Fibroblast of skin of right biceps (primary cell): ENCODE data around the gene B2M.
"Not testable (repeated sequence)": the region's sequence is repeated elsewhere in the genome, so short reads cannot be mapped to it uniquely, and the experiment has no call there.

Experiments
- DNase-seq: peaks from one replicate; pipeline ENCODE4 v3.0.0-alpha.2; 2013

B2M gene

GRCh38 chr15:44726568-44727484 lies 15.5 kb downstream of the B2M start:
- DNase-seq, result peak; percentile 94

GRCh38 chr15:44727485-44728231 lies 16.3 kb downstream of the B2M start:
- DNase-seq, result no peak

GRCh38 chr15:44728232-44728575 lies 16.9 kb downstream of the B2M start:
- DNase-seq, result not testable (repeated sequence)

GRCh38 chr15:44728576-44729407 lies 17.5 kb downstream of the B2M start:
- DNase-seq, result peak; percentile 98

GRCh38 chr15:44729408-44730127 lies 18.3 kb downstream of the B2M start:
- no peak for DNase-seq

GRCh38 chr15:44734839-44735481 lies 23.6 kb downstream of the B2M start:
- no peak for DNase-seq

GRCh38 chr15:44735482-44736180 lies 24.3 kb downstream of the B2M start:
- no peak for DNase-seq

GRCh38 chr15:44736181-44736765 lies 25.0 kb downstream of the B2M start, which contains the start of gene TRIM69:
Gene TRIM69, plus strand, starts transcription at chr15:44736528. Its CDS starts 177 bp downstream, at chr15:44736705.
- no peak for DNase-seq

GRCh38 chr15:44738340-44738984 lies 27.1 kb downstream of the B2M start:
- DNase-seq, result peak; percentile 53

- DNase-seq, result not testable (repeated sequence)
Observed at GRCh38 chr15:44739222-44739847, 28.0 kb downstream of the B2M start.

GRCh38 chr15:44743454-44743853 lies 32.1 kb downstream of the B2M start:
- not testable (repeated sequence) for DNase-seq

GRCh38 chr15:44753345-44753744 lies 42.0 kb downstream of the B2M start:
- DNase-seq, result no peak

- DNase-seq, result no peak
Observed at GRCh38 chr15:44763187-44763586, 51.9 kb downstream of the B2M start.

- DNase-seq, result no peak
Observed at GRCh38 chr15:44763848-44764247, 52.5 kb downstream of the B2M start.

GRCh38 chr15:44765036-44765435 lies 53.7 kb downstream of the B2M start:
- no peak for DNase-seq
